Stimulated activated CD8-positive, alpha-beta memory T cell treated with anti-CD3 and anti-CD28 coated beads, Interleukin-12 subunit alpha, Interleukin-12 subunit beta, amount 100 ng/mL, for 24 hours (primary cell): Measurements from ENCODE around the gene PDE5A.
"Not testable (repeated sequence)": the region's sequence is repeated elsewhere in the genome, so short reads cannot be mapped to it uniquely, and the experiment has no call there.

Source experiments
- DNase-seq: peaks from one replicate; pipeline ENCODE4 v3.0.0-alpha.2; 2020; ENCODE audit errors: extremely low read depth

The PDE5A gene

DNA sequence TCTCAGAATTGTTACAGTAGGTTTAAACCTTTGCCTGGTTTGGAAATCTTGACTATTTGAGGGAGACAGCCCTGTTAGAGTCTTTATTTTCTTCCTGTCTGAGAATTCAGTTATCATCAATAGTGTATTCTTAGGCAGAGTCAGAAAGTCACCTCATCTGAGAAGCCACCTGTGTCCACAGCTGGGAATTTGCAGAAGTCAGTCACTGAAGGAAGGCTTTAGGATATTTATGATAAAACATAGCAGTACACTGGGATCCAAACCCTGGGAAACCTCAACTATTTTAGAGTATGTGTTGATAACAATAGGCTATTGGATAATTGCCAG, 157.9 kb downstream of the PDE5A start:
- DNase-seq = not testable (repeated sequence)

DNA sequence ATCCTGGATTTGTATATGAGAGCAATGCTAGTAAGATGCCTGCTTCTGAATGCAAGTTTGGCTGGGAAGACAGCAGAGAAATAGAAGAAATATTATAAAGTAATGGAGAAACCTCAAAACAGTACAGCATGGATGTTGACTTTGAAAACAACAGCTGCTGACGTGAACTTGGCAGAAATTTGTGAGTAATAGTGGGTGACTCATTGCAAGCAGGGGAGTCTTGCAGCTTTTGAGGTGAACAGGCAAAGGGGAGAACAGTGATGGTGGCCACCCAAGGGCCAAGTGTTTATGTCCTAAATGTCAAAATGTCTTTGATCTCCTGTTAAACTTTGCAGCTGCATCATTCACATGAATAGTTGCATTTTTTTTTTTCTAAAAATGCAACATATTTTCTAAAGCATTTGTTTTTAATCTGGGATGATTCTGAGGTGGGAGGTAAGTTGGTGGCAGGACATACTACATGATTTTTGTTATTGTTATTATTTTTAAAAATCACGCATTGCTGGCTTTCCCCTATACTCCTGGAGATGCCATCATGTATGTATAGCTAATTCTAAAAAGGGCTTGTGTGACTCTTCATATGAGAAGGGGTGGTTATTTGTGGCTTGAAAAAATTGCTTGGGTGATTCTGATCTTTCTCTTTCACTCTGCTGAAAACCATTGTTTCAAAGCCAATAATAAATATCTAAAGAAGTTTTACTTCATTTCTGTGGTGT, 158.4 kb downstream of the PDE5A start:
- DNase-seq = not testable (repeated sequence)

DNA sequence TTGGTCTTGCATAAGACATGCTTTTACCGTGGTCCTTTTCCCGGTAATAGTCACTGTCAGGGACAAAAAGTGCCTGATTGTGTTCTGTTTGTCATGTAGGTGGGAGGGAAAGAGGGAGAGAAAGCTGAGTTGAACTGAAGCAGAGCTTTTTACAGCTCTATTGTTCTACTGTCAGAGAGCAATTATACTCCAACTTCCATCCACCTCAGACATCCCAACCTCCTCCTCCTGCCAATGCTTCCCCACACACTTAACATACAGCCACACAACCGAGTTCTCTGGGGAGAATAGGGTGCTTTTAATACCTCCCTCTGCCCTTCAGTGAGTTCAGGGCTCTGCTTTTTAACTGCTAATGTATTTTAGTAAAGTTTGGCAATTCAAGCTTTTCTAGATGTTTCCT, 159.6 kb downstream of the PDE5A start:
- DNase-seq = not testable (repeated sequence)

DNA sequence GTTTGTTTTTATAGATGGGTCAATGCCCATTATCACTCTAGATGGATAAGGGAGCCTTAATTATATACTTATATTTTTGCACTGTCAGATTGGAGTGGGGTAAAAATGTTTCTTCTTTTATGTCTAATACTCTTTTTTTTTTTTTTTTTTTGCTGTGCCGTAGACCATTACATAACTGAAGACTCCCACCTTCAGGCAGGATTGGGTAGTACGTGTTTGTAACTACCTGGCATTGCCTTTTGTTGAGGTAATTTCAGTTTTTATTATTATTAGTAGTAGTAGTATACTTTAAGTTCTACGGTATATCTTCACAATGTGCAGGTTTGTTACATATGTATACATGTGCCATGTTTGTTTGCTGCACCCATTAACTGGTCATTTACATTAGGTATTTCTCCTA, 165.9 kb downstream of the PDE5A start:
- not testable (repeated sequence) for DNase-seq

DNA sequence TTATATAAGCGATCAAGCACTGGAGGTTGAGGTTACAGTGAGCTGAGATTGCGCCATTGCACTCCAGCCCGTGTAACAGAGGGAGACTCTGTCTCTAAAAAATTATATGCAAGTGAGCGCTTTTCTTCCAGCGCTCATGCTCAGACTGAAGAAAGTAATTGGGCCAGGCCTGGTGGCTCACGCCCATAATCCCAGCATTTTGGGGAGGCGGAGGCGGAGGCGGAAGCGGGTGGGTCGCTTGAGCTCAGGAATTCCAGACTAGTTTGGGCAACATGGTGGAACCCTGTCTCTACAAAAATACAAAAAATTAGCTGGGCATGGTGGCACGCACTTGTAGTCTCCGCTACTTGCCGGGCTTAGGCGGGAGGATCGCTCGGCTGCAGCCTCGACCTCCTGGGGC, 172.9 kb downstream of the PDE5A start:
- DNase-seq = not testable (repeated sequence)

DNA sequence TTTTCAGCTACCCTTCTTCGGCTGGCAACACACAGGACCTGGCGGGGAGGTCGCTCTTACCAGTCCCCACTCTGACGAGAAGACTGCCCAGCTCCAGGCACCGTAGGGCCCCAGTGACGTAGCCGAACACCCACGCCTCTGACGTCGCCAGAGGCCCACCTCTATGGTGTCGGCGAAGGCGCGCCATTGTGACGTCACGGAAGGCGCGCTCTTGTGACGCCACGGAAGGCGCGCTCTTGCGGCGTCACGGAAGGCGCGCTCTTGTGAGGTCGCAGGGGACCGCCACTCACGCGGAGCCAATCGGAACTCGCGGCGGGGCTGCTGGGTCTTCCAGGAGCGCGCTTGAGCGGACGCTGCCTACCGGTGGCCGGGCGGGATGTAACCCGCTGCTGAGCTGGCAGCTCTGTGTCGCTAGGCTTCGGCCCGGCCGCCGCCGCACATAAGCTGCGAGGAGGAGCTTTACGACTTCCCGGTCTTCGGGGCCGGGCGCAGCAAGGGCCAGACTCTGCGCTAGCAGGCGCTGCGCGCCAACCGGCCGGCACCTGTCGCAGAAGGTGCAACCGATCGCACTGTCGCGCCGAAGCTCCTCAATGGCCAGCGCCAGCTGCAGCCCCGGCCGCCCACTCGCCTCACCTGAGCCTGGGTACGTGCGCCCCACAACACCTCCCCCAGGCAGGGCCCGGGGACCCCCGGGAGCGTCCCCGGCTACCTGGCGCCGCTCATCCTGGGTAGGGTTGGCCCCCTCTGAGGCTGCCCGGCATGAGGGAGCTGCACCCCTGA, 173.9 kb downstream of the PDE5A start:
- DNase-seq = peak; percentile 94

DNA sequence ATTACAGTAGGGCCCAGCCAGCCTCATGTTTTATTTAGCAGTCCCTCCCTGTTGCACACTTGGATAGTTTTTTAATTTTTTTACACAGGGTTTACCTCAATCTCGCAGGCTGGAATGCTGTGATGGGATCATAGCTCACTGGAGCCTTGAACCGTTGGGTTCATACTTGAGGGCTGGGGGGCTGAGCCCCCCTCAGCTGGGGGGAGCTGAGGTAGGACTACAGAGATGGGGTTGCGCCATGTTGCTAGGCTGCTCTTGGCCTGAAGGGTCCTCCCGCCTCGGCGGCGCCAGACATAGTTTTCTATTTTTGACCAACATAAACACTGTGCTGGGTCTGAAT, 174.5 kb downstream of the PDE5A start:
- not testable (repeated sequence) for DNase-seq

DNA sequence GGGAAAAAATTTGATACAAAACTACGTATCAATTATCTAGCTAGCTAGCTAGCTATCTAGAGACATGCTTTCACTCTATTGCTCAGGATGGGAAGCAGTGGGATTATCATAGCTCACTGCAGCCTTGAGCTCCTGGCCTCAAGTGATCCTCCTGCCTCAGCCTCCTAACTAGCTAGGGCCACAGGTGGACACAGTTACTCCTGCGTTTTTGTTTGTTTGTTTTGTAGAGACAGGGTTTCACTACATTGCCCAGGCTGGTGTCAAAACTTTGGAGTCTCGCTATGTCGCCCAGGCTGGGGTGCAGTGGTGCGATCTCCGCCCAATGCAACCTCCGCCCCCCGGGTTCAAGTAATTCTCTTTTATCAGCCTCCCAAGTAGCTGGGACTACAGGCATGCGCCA, 175.3 kb downstream of the PDE5A start:
- not testable (repeated sequence) for DNase-seq

DNA sequence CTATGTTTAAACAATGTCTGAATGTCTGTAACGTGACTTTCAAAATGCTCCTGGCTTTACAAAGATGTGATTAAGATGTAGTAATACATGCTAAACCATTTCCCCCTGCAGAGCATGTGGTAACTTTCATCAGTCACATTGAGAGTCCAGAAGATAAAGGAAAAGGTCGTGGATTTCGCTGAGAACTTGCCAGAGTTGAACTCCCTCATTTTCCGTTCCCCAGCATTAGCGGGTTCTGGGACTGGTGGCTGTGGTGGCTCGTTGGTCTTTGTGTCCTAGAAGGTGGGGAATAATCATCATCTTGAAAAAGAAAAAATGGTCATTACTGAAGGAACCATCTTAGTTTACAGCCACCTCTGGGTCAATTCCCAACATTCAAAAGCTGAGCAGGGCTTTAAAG, 178.8 kb downstream of the PDE5A start:
- not testable (repeated sequence) for DNase-seq
